CD14-positive monocyte (primary cell): ENCODE data around the gene GPR183. TPM values are rescaled to one million over a fixed set of nuclear protein-coding genes. Genes with fewer than 3 reads are reported as not detected.

ENCODE experiments used
- DNase-seq, 3 donors: peaks; one replicate each; pipeline ENCODE4 v3.0.0-alpha.2; 2011 to 2022
- H2AFZ ChIP-seq: 2 replicates; pipeline ENCODE4 v1.6.0; 2012; ENCODE audit warnings: mild to moderate bottlenecking, low read depth, low read length, inconsistent platforms; ENCODE audit not compliant: insufficient read depth, poor library complexity, severe bottlenecking
- H3K27ac ChIP-seq, 2 donors: 1 replicate in 1 of 2; 2 replicates in 1 of 2; pipeline ENCODE4 v1.5.1; 2012 to 2013; ENCODE audit warnings: low read length in 2 of 2, control low read depth in 1 of 2, inconsistent platforms in 1 of 2, low read depth in 1 of 2, mild to moderate bottlenecking in 1 of 2
- H3K27me3 ChIP-seq, 2 donors: one replicate each; pipeline versions ENCODE4 v1.6.0 to v1.6.1; 2011 to 2013; ENCODE audit warnings: low read length in 2 of 2; ENCODE audit not compliant: control insufficient read depth in 2 of 2, insufficient read depth in 2 of 2
- H3K36me3 ChIP-seq, 2 donors: replicated peaks in 1 of 2; 1 replicate in 1 of 2; 2 replicates in 1 of 2; pipeline versions ENCODE4 v1.5.1 to v1.6.1; 2012 to 2013; ENCODE audit warnings: low read length in 2 of 2, control low read depth in 1 of 2, inconsistent platforms in 1 of 2, mild to moderate bottlenecking in 1 of 2; ENCODE audit not compliant: insufficient read depth in 2 of 2, control insufficient read depth in 1 of 2
- H3K4me1 ChIP-seq, 2 donors: 1 replicate in 1 of 2; 2 replicates in 1 of 2; pipeline versions ENCODE4 v1.5.1 to v1.6.1; 2012 to 2013; ENCODE audit warnings: low read length in 2 of 2, control low read depth in 1 of 2, inconsistent platforms in 1 of 2, mild to moderate bottlenecking in 1 of 2, moderate library complexity in 1 of 2; ENCODE audit not compliant: insufficient read depth in 2 of 2, control insufficient read depth in 1 of 2
- H3K4me2 ChIP-seq: replicated peaks from 2 replicates; pipeline ENCODE3; 2012; ENCODE audit warnings: low read length, moderate library complexity, mild to moderate bottlenecking; ENCODE audit not compliant: poor library complexity, severe bottlenecking; ENCODE audit errors: extremely low read depth
- H3K4me3 ChIP-seq, 3 experiments: fragments of 200-600 bp in 1 of 3; sonication (generic) in 1 of 3; replicated peaks in 1 of 3; 1 replicate in 2 of 3; 2 replicates in 1 of 3; pipeline ENCODE4 v1.5.1; 2011 to 2013; ENCODE audit warnings: low read length in 3 of 3, mild to moderate bottlenecking in 3 of 3, control low read depth in 2 of 3, low read depth in 2 of 3, inconsistent platforms in 1 of 3, moderate library complexity in 1 of 3
- H3K79me2 ChIP-seq: 2 replicates; pipeline ENCODE4 v1.6.0; 2012; ENCODE audit warnings: mild to moderate bottlenecking, control low read depth, inconsistent platforms, low read length, moderate library complexity; ENCODE audit not compliant: insufficient read depth
- H3K9ac ChIP-seq: 2 replicates; pipeline ENCODE4 v1.6.0; 2017; ENCODE audit warnings: low read length, mild to moderate bottlenecking; ENCODE audit not compliant: insufficient read depth, poor library complexity, severe bottlenecking
- H3K9me3 ChIP-seq, 2 donors: replicated peaks in 1 of 2; 1 replicate in 1 of 2; 2 replicates in 1 of 2; pipeline versions ENCODE4 v1.5.1 to v1.6.1; 2012 to 2013; ENCODE audit warnings: low read length in 2 of 2, control low read depth in 1 of 2; ENCODE audit not compliant: control insufficient read depth in 1 of 2, insufficient read depth in 1 of 2
- H4K20me1 ChIP-seq: 2 replicates; pipeline ENCODE4 v1.6.0; 2012; ENCODE audit warnings: mild to moderate bottlenecking, low read length, control low read depth, moderate library complexity; ENCODE audit not compliant: insufficient read depth
- H3K27ac Mint-ChIP-seq, 7 donors: one replicate each; pipeline ENCODE4 v1.8.0; 2020; ENCODE audit warnings: mild to moderate bottlenecking in 7 of 7, mixed read lengths in 7 of 7, moderate library complexity in 6 of 7, inconsistent platforms in 2 of 7
- H3K27me3 Mint-ChIP-seq, 3 donors: one replicate each; pipeline ENCODE4 v1.8.0; 2021 to 2022; ENCODE audit warnings: low read depth in 3 of 3, mild to moderate bottlenecking in 3 of 3, mixed read lengths in 3 of 3, moderate library complexity in 3 of 3, inconsistent platforms in 1 of 3
- H3K36me3 Mint-ChIP-seq, 2 donors: one replicate each; pipeline ENCODE4 v1.8.0; 2020; ENCODE audit warnings: mixed read lengths in 2 of 2, inconsistent platforms in 1 of 2, mild to moderate bottlenecking in 1 of 2
- H3K4me1 Mint-ChIP-seq: one replicate; pipeline ENCODE4 v1.8.0; 2020; ENCODE audit warnings: mild to moderate bottlenecking, mixed read lengths
- H3K4me3 Mint-ChIP-seq, 2 donors: one replicate each; pipeline ENCODE4 v1.8.0; 2020; ENCODE audit warnings: mild to moderate bottlenecking in 2 of 2, mixed read lengths in 2 of 2, moderate library complexity in 1 of 2
- H3K9me3 Mint-ChIP-seq, 7 donors: one replicate each; pipeline ENCODE4 v1.8.0; 2020 to 2022; ENCODE audit warnings: mixed read lengths in 7 of 7, mild to moderate bottlenecking in 6 of 7, moderate library complexity in 6 of 7, inconsistent platforms in 2 of 7
- CTCF ChIP-seq: fragments of 200-600 bp; IDR thresholded peaks from one replicate; pipeline ENCODE4 v1.8.0; 2022; ENCODE audit warnings: antibody characterized with exemption, mild to moderate bottlenecking
- intact Hi-C, 2 donors: fragments of 100-400 bp; cut with micrococcal nuclease; formaldehyde crosslinking; loops; one replicate each; pipeline versions ENCODE4 v1.15.0 to v1.15.1; 2023
- polyA plus RNA-seq, 3 donors: library from polyadenylated mRNA; depleted of rRNA in 1 of 3; unstranded in 2 of 3; stranded (reverse) in 1 of 3; fragments of 300-500 nt in 2 of 3; fragments of >200 nt in 1 of 3; fragmentation: Illumina TruSeq in 2 of 3; gene quantifications; 1 replicate in 2 of 3; 2 replicates in 1 of 3; pipeline ENCODE4 v1.2.3, GENCODE V29; 2012 to 2021

GPR183 gene
- polyA plus RNA-seq, 3 donors, result 190 to 459 (median 288) TPM

- H3K4me2 ChIP-seq, result peak overlapping the region; percentile 44
Observed at GRCh38 chr13:99321709-99322108, 14.5 kb upstream of the GPR183 start.

More at GRCh38 chr13:99321709-99322108, 14.5 kb upstream of the GPR183 start:
- peak overlapping the region; percentile 4 to 39 for H3K4me3 Mint-ChIP-seq
- peak overlapping the region; percentile 98 to 99 (median 99) for H3K27ac Mint-ChIP-seq
- no peak overlapping the region for H2AFZ ChIP-seq
- intact Hi-C loops, result loop anchor here (5.0 to 10.0 kb wide), 3 partner anchors 36 to 56 kb away; no protein-coding TSS in a partner anchor
- no peaks in the 10 kb centered on the region for H3K27me3 ChIP-seq
- H3K4me1 ChIP-seq, result peaks cover 52 to 53% of the 10 kb centered on the region in 2 donors
- peak overlapping the region; percentile 94 to 95 for H3K27ac ChIP-seq
- H3K79me2 ChIP-seq, result peaks cover 55% of the 10 kb centered on the region
- no peaks in the 10 kb centered on the region for H3K9me3 ChIP-seq
- H3K4me3 ChIP-seq, result peak overlapping the region in 1 of 3 experiments; percentile 38
- H3K9ac ChIP-seq, result peak overlapping the region; percentile 59
- H4K20me1 ChIP-seq, result no peaks in the 10 kb centered on the region
- no peak for TF ChIP-seq CTCF
- H3K9me3 Mint-ChIP-seq, result peaks cover 0 to 2% (median 0%) of the 10 kb centered on the region in 7 donors
- H3K4me1 Mint-ChIP-seq, result peaks cover 61% of the 10 kb centered on the region
- DNase-seq, result no peak
- H3K27me3 Mint-ChIP-seq, result peaks cover 0 to 3% (median 2%) of the 10 kb centered on the region in 3 donors
- peaks cover 49 to 56% of the 10 kb centered on the region in 2 donors for H3K36me3 Mint-ChIP-seq
- H3K36me3 ChIP-seq, result peaks cover 1 to 42% of the 10 kb centered on the region in 2 donors
